Activated CD4-positive, CD25-positive, alpha-beta regulatory T cell treated with anti-CD3 and anti-CD28 coated beads, Interleukin-2, amount 50 U/mL, for 24 hours (primary cell): ENCODE results near the gene CBY1.

Experiments
- ATAC-seq, 2 donors: fragments of 150-1000 bp; cut with Tn5 transposase; one replicate each; pipeline ENCODE4 v1.10.0; 2021; ENCODE audit warnings: mild to moderate bottlenecking in 1 of 2, moderate library complexity in 1 of 2

The CBY1 gene

GRCh38 chr22:38649841-38650522 is 6.5 kb upstream of the CBY1 start:
- no peak for ATAC-seq

- ATAC-seq, result no peak
These were observed 3.6 kb upstream of the CBY1 start for GRCh38 chr22:38652859-38653258.

- no peak for ATAC-seq
These were observed 2.7 kb upstream of the CBY1 start for GRCh38 chr22:38653741-38654140.

- no peak for ATAC-seq
These were observed 751 bp upstream of the CBY1 start for GRCh38 chr22:38655519-38656255.

GRCh38 chr22:38657045-38657909 is 839 bp downstream of the CBY1 start:
- ATAC-seq, result peak; percentile 30 to 33

- ATAC-seq, result no peak
These were observed 18.4 kb downstream of the CBY1 start for GRCh38 chr22:38674888-38675287.

GRCh38 chr22:38675833-38676232 is 19.4 kb downstream of the CBY1 start:
- ATAC-seq, result no peak

- peak; percentile 97 to 98 for ATAC-seq
These were observed 25.3 kb downstream of the CBY1 start, which contains the start of gene TOMM22 for GRCh38 chr22:38681582-38682335. Gene TOMM22, plus strand, starts transcription at chr22:38681957. Its CDS starts 22 bp downstream, at chr22:38681979.

- no peak for ATAC-seq
These were observed 28.5 kb downstream of the CBY1 start for GRCh38 chr22:38684895-38685294.

- ATAC-seq, result no peak
These were observed 29.3 kb downstream of the CBY1 start for GRCh38 chr22:38685761-38686160.

- ATAC-seq, result no peak
These were observed 33.2 kb downstream of the CBY1 start for GRCh38 chr22:38689651-38690050.

- ATAC-seq, result no peak
These were observed 37.6 kb downstream of the CBY1 start for GRCh38 chr22:38694049-38694448.

- peak in 1 of 2 donors; percentile 6 for ATAC-seq
These were observed 38.5 kb downstream of the CBY1 start for GRCh38 chr22:38694940-38695339.

- peak; percentile 62 to 71 for ATAC-seq
These were observed 40.4 kb downstream of the CBY1 start for GRCh38 chr22:38696606-38697424.

- ATAC-seq, result no peak
These were observed 41.1 kb downstream of the CBY1 start for GRCh38 chr22:38697425-38698089.

- ATAC-seq, result no peak
These were observed 42.1 kb downstream of the CBY1 start for GRCh38 chr22:38698407-38699094.

GRCh38 chr22:38699143-38699542 is 42.7 kb downstream of the CBY1 start:
- ATAC-seq, result no peak

- no peak for ATAC-seq
These were observed 43.3 kb downstream of the CBY1 start for GRCh38 chr22:38699784-38700183.

GRCh38 chr22:38700270-38700788 is 43.9 kb downstream of the CBY1 start:
- ATAC-seq, result peak in 1 of 2 donors; percentile 3
